DOHH2 (cell line): ENCODE data around the gene NUDT8.

Experiments
- H3F3A ChIP-seq: fragments of 200-600 bp; sonication (generic), shearing (Covaris generic); 2 replicates; pipeline ENCODE4 v1.6.0; 2016; ENCODE audit warnings: antibody characterized with exemption, mild to moderate bottlenecking; ENCODE audit not compliant: control insufficient read depth, insufficient read depth
- H3K27ac ChIP-seq: fragments of 200-600 bp; sonication (generic); 2 replicates; pipeline ENCODE4 v1.5.1; 2014; ENCODE audit warnings: low read depth, mild to moderate bottlenecking, low read length, moderate library complexity
- H3K27me3 ChIP-seq: fragments of 200-600 bp; sonication (generic); 2 replicates; pipeline ENCODE4 v1.6.1; 2014; ENCODE audit warnings: mild to moderate bottlenecking, low read length, mixed read lengths; ENCODE audit not compliant: control insufficient read depth
- H3K36me3 ChIP-seq: fragments of 200-600 bp; sonication (generic); 2 replicates; pipeline ENCODE4 v1.6.1; 2014; ENCODE audit warnings: mild to moderate bottlenecking, low read length, moderate library complexity, mixed read lengths; ENCODE audit not compliant: control insufficient read depth
- H3K4me1 ChIP-seq: fragments of 200-600 bp; sonication (generic); 2 replicates; pipeline ENCODE4 v1.6.1; 2014; ENCODE audit warnings: mild to moderate bottlenecking, low read length, mixed read lengths; ENCODE audit not compliant: control insufficient read depth
- H3K4me2 ChIP-seq: fragments of 200-600 bp; sonication (generic); 2 replicates; pipeline ENCODE4 v1.6.0; 2014; ENCODE audit warnings: mild to moderate bottlenecking, low read length, moderate library complexity
- H3K4me3 ChIP-seq: fragments of 200-600 bp; sonication (generic); 2 replicates; pipeline ENCODE4 v1.5.1; 2014; ENCODE audit warnings: mild to moderate bottlenecking, low read length, mixed read lengths
- H3K79me2 ChIP-seq: fragments of 200-600 bp; sonication (generic); 2 replicates; pipeline ENCODE4 v1.6.1; 2014; ENCODE audit warnings: mild to moderate bottlenecking, low read length, mixed read lengths; ENCODE audit not compliant: control insufficient read depth
- H3K9me2 ChIP-seq: fragments of 200-600 bp; sonication (generic); replicated peaks from 2 replicates; pipeline ENCODE4 v1.6.1; 2014; ENCODE audit warnings: mild to moderate bottlenecking, low read length, mixed read lengths; ENCODE audit not compliant: control insufficient read depth
- H3K9me3 ChIP-seq: fragments of 200-600 bp; sonication (generic); 2 replicates; pipeline ENCODE4 v1.6.1; 2014; ENCODE audit warnings: antibody characterized with exemption, low read length, mixed read lengths; ENCODE audit not compliant: control insufficient read depth, insufficient read depth
- H4K20me1 ChIP-seq: fragments of 200-600 bp; sonication (generic); 2 replicates; pipeline ENCODE4 v1.6.0; 2014; ENCODE audit warnings: low read depth, mild to moderate bottlenecking, antibody characterized with exemption, low read length, moderate library complexity; ENCODE audit not compliant: control insufficient read depth, insufficient read depth
- EZH2phosphoT487 ChIP-seq: fragments of 200-600 bp; sonication (generic); IDR thresholded peaks from 2 replicates; pipeline ENCODE4 v1.6.1; 2017; ENCODE audit warnings: borderline replicate concordance, mild to moderate bottlenecking, antibody characterized with exemption, low read length, moderate library complexity, mixed read lengths
- TF ChIP-seq, protein P1 (sequence below): fragments of 200-600 bp; sonication (generic); IDR thresholded peaks from one replicate; pipeline ENCODE4 v1.5.1; 2014; ENCODE audit warnings: antibody characterized with exemption, mild to moderate bottlenecking, low read depth, low read length; ENCODE audit not compliant: poor library complexity, severe bottlenecking

The NUDT8 gene

DNA sequence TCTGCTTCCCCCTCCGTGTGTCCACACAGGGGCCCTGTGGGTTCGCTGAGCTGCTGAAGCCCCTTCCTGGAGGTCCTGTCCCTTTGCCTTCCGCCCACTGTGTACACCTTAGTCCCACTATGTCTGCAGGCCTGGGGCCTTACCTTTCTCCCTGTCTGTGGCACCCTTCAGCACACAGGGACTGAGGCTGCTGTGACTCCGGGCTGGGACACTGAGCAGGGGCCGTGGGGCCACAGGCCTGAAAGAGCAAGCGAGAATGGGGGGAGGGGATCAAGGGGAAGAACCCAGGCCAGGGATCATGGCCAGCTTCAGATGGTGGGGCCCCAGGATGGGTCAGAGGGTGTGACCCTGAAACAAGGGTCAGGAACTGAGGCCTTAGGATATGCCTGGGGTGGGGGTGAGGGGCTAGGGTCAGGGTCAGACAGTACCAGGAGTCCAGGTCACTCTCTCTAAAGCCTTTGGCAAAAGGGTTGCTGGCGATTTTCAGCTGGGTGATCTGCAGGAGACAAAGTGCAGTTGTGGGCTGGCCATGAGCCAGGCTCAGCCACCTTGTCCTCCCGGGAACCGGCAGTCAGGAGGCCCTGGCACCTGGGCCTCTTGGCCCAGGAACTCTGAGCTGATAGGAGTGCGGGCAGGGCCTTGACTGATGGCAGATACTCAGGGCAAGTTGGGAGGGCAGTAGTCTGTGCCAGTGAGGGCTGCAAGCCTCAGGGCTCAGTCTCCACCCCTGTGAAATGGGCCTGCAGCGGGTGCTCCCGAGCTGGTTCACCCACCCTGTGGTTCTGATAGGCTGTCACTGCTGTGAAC is 2.6 kb upstream of the NUDT8 start:
- Histone ChIP-seq H3K79me2 (no peaks in the 10 kb centered on the region; the same call in none of the 2 replicates), H3K9me3 (no peaks in the 10 kb centered on the region), H3K4me2 (no peak overlapping the region), H3K9me2 (no peaks in the 10 kb centered on the region), H3F3A (0 out of 2 replicates have a peak, but pooled peaks cover 3% of the 10 kb centered on the region), H4K20me1 (no peaks in the 10 kb centered on the region), H3K27ac (no peak overlapping the region), H3K27me3 (no peaks in the 10 kb centered on the region), H3K4me1 (peaks cover 30% of the 10 kb centered on the region), H3K36me3 (peaks cover 6% of the 10 kb centered on the region; the same call in 1 of the 2 replicates), H3K4me3 (no peak overlapping the region)
- TF ChIP-seq, protein P1, sequence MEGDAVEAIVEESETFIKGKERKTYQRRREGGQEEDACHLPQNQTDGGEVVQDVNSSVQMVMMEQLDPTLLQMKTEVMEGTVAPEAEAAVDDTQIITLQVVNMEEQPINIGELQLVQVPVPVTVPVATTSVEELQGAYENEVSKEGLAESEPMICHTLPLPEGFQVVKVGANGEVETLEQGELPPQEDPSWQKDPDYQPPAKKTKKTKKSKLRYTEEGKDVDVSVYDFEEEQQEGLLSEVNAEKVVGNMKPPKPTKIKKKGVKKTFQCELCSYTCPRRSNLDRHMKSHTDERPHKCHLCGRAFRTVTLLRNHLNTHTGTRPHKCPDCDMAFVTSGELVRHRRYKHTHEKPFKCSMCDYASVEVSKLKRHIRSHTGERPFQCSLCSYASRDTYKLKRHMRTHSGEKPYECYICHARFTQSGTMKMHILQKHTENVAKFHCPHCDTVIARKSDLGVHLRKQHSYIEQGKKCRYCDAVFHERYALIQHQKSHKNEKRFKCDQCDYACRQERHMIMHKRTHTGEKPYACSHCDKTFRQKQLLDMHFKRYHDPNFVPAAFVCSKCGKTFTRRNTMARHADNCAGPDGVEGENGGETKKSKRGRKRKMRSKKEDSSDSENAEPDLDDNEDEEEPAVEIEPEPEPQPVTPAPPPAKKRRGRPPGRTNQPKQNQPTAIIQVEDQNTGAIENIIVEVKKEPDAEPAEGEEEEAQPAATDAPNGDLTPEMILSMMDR, result no peak
- TF ChIP-seq EZH2phosphoT487, result no peak

DNA sequence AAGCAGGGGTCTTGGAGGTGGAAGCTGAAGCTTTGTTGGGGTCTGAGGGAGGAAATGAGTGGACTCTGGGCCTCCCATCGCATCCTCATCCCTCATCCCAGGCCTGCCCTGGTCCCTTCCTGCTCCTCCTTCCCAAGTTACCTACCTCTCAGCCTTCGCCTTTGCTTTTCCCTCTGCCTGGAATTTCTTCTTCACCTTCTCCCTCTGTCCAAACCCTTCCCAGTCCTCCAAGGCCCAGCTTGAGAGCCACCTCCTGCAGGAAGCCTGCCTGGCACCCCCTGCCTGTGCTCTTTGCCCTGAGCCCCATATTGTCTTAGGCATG is 2.1 kb upstream of the NUDT8 start:
- Histone ChIP-seq H3K4me2 (no peak overlapping the region), H3K4me3 (no peak overlapping the region), H3K36me3 (peaks cover 6% of the 10 kb centered on the region; the same call in 1 of the 2 replicates), H3K79me2 (no peaks in the 10 kb centered on the region; the same call in none of the 2 replicates), H3K9me3 (no peaks in the 10 kb centered on the region), H3K9me2 (no peaks in the 10 kb centered on the region), H3K27ac (no peak overlapping the region), H3K27me3 (no peaks in the 10 kb centered on the region), H4K20me1 (no peaks in the 10 kb centered on the region), H3F3A (0 out of 2 replicates have a peak, but pooled peaks cover 1% of the 10 kb centered on the region), H3K4me1 (peaks cover 30% of the 10 kb centered on the region)
- TF ChIP-seq, protein P1, result no peak
- no peak for TF ChIP-seq EZH2phosphoT487

DNA sequence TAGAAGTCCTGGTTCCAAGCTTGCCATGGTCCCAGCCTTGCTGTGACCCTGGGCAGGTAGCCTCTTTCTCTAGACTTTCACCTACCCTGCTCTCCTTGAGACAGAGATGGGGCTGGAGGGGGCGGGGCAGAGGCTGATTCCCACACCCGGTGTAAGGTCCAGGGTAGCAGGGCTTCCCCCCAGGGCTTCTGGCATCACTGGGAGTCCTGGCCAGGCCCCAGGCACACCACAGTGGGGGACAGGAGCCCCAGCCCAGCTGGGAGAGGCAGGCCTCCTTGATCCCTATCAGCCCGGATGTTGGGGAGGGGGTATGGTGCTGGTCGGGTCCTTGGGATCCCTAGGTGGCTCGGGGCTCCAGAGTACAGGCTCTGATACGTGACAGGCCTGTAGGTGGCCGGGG is 1.7 kb upstream of the NUDT8 start:
- no peaks in the 10 kb centered on the region for H3F3A ChIP-seq
- H3K9me3 ChIP-seq, result no peaks in the 10 kb centered on the region
- TF ChIP-seq, protein P1, result no peak
- TF ChIP-seq EZH2phosphoT487, result no peak
- no peak overlapping the region for H3K4me3 ChIP-seq
- no peaks in the 10 kb centered on the region for H3K27me3 ChIP-seq
- no peaks in the 10 kb centered on the region for H3K9me2 ChIP-seq
- H3K36me3 ChIP-seq, result peaks cover 6% of the 10 kb centered on the region; the same call in 1 of the 2 replicates
- H3K79me2 ChIP-seq, result no peaks in the 10 kb centered on the region; the same call in none of the 2 replicates
- H3K4me1 ChIP-seq, result peaks cover 30% of the 10 kb centered on the region
- no peak overlapping the region for H3K4me2 ChIP-seq
- no peak overlapping the region for H3K27ac ChIP-seq
- no peaks in the 10 kb centered on the region for H4K20me1 ChIP-seq
